ENCODE measurements around the gene CASKIN1.
"Not testable (repeated sequence)": the region's sequence is repeated elsewhere in the genome, so short reads cannot be mapped to it uniquely, and the experiment has no call there.

The CASKIN1 gene

DNA sequence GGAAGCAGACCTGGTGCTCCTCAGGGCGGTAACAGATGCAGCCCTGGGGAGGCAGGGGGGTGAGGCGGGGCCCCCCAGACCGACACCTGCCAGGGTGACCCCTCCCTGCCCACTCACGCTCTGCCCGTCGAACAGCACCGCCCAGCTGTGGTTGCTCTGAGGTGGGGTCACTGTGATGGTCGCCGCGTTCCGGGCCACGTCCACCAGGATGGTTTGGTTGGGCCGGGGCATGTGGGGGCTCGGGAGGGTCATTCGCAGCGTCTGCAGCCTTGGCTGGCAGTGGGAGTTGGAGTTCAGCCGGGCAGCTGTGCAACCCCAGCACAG is 13.6 kb upstream of the CASKIN1 start:
- no peak for DNase-seq

DNA sequence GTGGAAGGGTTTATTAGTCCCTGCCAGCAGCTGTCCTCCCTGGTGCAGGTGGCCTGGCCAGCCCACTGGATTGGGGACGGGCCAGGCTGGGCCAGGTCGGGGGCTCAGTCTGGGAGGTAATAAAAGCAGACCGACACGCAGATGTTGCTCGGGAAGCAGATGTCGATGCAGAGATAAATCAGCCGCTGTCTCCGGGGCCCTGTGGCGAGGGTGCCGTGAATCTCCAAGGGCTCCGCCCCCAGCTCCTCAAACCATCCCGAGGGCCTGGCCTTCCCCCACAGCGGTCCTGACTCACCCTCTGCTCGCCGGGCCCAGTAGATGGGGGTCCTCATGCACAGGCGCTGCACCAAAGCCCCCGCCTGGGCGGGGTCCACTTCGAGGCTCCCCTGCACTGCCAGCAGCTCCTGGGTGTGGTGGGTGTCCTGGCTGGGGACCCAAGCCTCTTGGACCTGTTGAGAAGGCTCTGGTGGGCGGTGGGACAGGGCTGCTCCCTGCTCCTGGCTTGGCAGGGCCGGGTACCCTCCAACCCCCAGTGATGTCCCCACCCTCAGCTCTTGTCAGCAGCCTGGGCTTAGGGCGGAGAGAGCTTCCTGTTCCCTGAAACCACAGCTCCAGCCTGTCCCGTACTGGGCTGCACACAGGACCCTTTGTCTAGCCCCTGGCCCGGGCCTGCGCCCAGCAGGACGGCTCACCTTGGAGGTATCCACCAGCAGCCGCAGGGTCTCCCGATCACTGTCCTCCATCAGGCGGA is 13.0 kb upstream of the CASKIN1 start:
- no peak for DNase-seq

DNA sequence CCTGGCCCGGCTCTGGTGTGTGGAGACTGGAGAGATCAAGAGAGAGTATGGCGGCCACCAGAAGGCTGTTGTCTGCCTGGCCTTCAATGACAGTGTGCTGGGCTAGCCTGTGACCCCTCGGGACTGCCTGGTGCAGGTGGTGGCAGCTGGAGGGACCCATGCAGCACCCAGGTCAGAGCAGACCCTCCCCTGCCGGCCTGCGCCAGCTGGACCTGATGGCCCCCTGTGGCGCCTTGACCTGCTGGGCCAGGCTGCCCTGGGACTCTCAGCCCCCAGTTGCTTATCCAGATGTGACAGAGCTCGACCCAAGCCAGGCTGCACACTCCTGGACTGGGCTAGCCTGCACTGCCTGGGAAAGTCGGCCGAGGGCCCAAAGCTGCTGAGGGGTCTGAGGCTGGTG is 12.4 kb upstream of the CASKIN1 start:
- DNase-seq, result no peak

GRCh38 chr16:2208308-2208707 is 11.9 kb upstream of the CASKIN1 start:
- no peak for DNase-seq

DNA sequence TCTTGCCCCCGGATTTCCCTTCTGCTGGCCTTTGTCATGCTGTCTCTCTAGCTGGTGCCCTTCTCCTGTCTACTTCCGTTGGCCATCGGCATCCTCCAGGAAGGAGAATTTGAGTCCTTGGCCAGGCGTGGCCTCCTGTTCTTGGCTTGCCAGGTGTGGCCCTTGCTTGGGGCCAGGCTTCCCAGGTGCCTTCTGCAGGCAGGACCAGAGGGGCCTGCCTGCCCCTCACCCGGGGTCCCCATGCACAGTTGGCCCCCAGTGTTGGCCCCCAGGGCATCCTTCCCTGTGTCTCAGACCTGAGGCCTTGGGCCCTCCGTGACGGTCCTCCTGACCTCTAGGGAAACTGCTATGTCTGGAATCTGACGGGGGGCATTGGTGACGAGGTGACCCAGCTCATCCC is 11.5 kb upstream of the CASKIN1 start:
- no peak for DNase-seq

- no peak for DNase-seq
These were observed 10.5 kb upstream of the CASKIN1 start for GRCh38 chr16:2206780-2207433.

GRCh38 chr16:2206420-2206779 is 10.0 kb upstream of the CASKIN1 start:
- no peak for DNase-seq

DNA sequence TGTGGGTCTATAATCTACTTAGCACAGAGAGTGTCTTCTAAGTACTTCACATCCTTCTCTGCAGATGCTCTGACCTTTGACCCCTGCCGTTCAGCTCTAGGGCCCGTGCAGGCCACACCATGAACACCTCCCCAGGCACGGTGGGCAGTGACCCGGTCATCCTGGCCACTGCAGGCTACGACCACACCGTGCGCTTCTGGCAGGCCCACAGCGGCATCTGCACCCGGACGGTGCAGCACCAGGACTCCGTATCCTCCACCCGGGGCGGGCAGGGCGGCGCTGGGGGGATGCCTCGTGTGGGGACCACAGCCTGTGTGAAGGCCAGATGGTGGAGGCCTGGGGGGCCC is 9.5 kb upstream of the CASKIN1 start:
- no peak for DNase-seq

DNA sequence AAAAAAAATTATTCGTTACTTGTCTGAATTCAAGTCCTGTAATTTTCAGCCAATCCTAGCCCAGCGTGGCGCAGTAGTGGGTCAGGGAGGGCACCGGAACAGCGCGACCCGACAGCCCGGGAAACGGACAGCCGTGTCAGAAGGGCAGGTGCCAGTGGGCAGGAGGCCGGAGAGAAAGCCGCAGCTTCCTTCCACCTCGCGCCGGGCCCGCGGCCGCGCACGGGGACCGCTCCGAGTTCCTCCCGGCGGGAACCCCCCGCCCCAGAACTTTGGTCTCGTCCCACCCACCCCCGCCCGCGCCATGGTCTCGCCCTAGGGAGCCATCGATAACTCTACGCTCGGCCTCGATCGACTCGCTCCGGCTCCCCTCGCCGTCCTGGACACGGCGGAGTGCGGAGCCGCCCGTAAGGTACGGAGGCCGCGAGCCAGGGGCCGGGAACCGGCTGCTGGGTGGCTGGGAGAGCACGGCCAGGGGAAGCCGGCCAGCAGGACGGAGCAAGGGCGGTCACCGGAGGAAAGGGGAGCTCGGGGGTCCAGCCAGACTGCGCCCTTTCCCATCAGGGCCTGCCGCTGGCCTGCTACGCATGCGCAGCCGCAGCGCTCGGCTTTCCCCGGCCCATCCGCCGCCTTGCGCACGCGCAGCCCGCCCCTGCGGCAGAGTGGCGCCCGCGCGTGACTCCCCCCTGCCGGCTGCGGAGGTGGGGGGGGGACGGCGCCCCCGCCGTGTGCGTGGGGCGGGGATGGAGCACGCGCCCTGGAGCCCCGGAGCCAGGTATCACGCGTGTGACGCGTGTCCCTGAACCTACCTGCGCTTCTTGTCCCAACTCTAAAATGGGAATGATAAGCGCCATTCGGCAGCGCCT is 8.9 kb upstream of the CASKIN1 start, which contains the start of gene MLST8:
MLST8 (plus strand) TSS at position 351 of the 863 bp plus-strand sequence. CDS start 632 bp downstream, outside the sequence.
- peak; percentile 84 to 97 (median 88) for DNase-seq

- no peak for DNase-seq
These were observed 8.2 kb upstream of the CASKIN1 start for GRCh38 chr16:2204416-2205103.

DNA sequence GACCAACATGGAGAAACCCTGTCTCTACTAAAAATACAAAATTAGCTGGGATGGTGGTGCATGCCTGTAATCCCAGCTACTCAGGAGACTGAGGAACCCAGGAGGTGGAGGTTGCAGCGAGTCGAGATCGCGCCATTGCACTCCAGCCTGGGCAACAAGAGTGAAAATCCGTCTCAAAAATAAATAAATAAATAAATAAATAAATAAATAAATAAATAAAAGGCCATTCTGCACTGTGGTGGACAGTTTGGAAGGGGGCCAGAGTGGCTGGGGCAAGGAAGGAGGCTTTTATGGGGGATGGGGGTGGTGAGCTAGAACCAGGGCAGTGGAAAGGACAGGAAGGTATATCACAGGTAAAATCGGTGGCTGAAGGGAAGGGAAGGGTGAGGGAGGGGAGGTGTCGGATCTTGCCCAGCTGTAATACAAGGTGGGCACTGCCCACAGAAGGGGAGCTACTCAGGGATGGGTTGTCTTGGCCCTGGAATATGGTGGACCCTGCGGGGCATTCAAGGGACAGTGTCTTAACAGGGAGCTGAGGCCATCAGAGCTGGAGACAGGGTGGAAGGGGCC is 6.8 kb upstream of the CASKIN1 start:
- not testable (repeated sequence) for DNase-seq

- no peak for DNase-seq
These were observed 3.9 kb upstream of the CASKIN1 start for GRCh38 chr16:2200313-2200712.

- no peak for DNase-seq
These were observed 3.3 kb upstream of the CASKIN1 start for GRCh38 chr16:2199621-2200139.

GRCh38 chr16:2199095-2199494 is 2.7 kb upstream of the CASKIN1 start:
- DNase-seq, result no peak

GRCh38 chr16:2198283-2198682 is 1.9 kb upstream of the CASKIN1 start:
- DNase-seq, result no peak

GRCh38 chr16:2197765-2198164 is 1.4 kb upstream of the CASKIN1 start:
- no peak for DNase-seq

GRCh38 chr16:2196981-2197511 is 641 bp upstream of the CASKIN1 start:
- DNase-seq, result no peak

GRCh38 chr16:2195322-2196161 is 863 bp downstream of the CASKIN1 start:
- DNase-seq, result no peak

- peak in 3 of 5 donors; percentile 39 to 64 (median 45) for DNase-seq
These were observed 1.5 kb downstream of the CASKIN1 start for GRCh38 chr16:2194852-2195321.

- no peak for DNase-seq
These were observed 2.1 kb downstream of the CASKIN1 start for GRCh38 chr16:2194166-2194834.

DNA sequence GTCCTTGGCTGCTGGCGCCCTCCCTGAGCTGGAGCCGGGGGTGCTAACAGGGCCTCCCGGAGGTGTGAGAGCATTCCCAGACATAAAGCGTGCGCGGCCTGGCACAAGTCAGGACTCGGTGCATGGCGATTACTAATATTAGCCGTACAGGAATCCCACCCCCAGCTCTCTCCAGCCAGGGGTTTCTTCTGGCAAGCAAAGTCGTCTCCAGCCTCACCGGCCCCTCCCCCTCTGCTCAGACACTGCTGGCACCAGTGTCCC is 5.0 kb downstream of the CASKIN1 start:
- no peak for DNase-seq
